Right cardiac atrium (tissue), 5 donors: ENCODE data around the gene IYD. TPM values are rescaled to one million over a fixed set of nuclear protein-coding genes. Genes with fewer than 3 reads are reported as not detected.

ENCODE experiments used
- polyA plus RNA-seq: library from polyadenylated mRNA; stranded (reverse); fragments of 200-250 nt; gene quantifications from one replicate; pipeline ENCODE4 v1.2.3, GENCODE V29; 2013
- total RNA-seq, 4 donors: library from RNA; stranded (reverse); fragmentation: NEBNext Ultra II Directional; extraction: Animal tissue kit (Norgen Biotek cat#: 25700); gene quantifications; one replicate each; pipeline ENCODE4 v1.2.1, GENCODE V29; 2021
- donor health status: healthy with polysubstance abuse.
- donor health status: DM: no; HTN: yes; CAD: no.
- donor health status: DM: no; HTN: no; CAD: no.
- donor health status: DM: no; HTN: yes; CAD: no; lungs with severe emphysema.
- donor health status: DM: yes; HTN: yes; CAD: no.

Gene IYD
- total and polyA plus RNA-seq, 5 donors: not detected

Other genes with a start within 250 kb of the IYD start
- gene PPP1R14C, start 226.0 kb upstream of the IYD start, total RNA-seq: 100 to 1,000 TPM in 3 of 4 donors, 10 to 100 TPM in 1; 90.7 to 170 (median 103) TPM
- 92.8 TPM for gene PPP1R14C, start 226.0 kb upstream of the IYD start, polyA plus RNA-seq
- gene PLEKHG1, start 230.9 kb downstream of the IYD start, total RNA-seq: 10 to 100 TPM in 1 of 4 donors, 1 to 10 TPM in 3; 6.9 to 17.6 (median 7.4) TPM
- 2.2 TPM for gene PLEKHG1, start 230.9 kb downstream of the IYD start, polyA plus RNA-seq